Left ventricle myocardium superior (tissue), 1 donor: ENCODE data around the gene CXCR5. TPM values are rescaled to one million over a fixed set of nuclear protein-coding genes. Genes with fewer than 3 reads are reported as not detected.

Source experiments
- ATAC-seq: fragments of 200-7000 bp; cut with Tn5 transposase; one replicate; pipeline ENCODE4 v1.9.1; 2020; ENCODE audit warnings: mild to moderate bottlenecking, moderate library complexity
- DNase-seq: peaks from one replicate; pipeline ENCODE4 v3.0.0-alpha.2; 2020
- intact Hi-C: fragments of 100-400 bp; cut with micrococcal nuclease; formaldehyde crosslinking; loops from one replicate; pipeline ENCODE4 v1.11.0; 2022
- total RNA-seq: library from RNA; stranded (reverse); fragmentation: NEBNext Ultra II Directional; extraction: Animal tissue kit (Norgen Biotek cat#: 25700); gene quantifications from one replicate; pipeline ENCODE4 v1.2.1, GENCODE V29; 2021
- donor health status: DM: no; HTN: yes; CAD: no; lungs with severe emphysema.

Gene CXCR5
- total RNA-seq, 1 donor from 2014 or later = not detected

- intact Hi-C loops = no loop called here
- DNase-seq (no peak), ATAC-seq (no peak)
Measured at GRCh38 chr11:118895093-118896039, 11.7 kb downstream of the CXCR5 start.

DNA sequence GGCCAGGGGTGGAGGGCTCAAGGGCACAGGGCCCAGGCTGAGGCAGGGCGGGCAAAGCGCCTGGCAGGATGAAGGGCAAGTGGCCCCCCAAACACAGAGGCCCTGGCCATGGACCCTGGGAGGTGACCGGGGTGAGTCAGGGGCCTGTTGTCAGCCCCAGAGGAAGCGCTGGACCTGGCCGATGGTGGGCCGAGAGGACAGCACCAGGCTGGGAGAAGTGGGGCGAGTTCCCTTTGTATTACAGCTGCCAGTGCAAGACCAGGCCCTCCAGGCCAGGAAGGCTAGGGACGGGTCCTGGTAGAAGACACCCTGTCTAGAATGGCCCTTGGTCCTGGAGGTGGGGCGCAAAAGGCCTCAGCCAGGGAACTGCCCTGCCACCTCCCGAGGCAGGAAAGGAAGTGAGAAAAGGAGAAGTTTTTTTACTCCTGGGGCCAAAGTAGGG lies 12.8 kb downstream of the CXCR5 start:
- DNase-seq (no peak), ATAC-seq (no peak)
- intact Hi-C loops = no loop called here

- DNase-seq (no peak), ATAC-seq (no peak)
- intact Hi-C loops = no loop called here
Measured at GRCh38 chr11:118896921-118897591, 13.4 kb downstream of the CXCR5 start.

DNA sequence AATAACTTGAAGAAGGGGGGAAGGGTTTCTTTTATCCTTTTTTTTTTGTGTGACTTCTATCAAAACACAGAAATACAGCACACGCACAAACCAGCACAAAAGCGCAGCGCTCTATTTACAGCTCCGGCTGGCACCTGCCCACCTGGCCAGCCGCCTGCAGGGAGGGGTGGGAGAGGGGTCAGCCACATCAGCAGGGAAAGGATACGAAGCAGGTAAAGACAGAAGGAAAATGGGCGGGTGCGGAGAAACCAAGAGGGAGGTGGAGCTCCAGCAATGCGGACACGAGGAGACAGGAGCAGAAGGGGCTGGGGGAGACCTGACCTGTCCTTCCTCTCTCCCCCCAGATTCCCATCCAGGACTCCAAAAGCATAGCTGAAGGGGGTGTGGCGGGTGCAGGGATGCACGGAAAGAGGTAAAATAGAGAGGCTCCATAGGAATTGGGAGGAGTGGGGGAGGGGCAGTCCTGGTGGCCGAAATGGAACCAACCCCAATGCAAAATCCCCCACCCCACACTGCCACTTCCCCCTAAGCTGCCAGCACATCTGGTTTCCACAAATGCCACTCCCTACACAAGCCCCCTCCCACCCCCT lies 14.1 kb downstream of the CXCR5 start:
- intact Hi-C loops = no loop called here
- DNase-seq = no peak
- ATAC-seq = no peak

GRCh38 chr11:118898400-118899295 lies 15.0 kb downstream of the CXCR5 start:
- no peak for DNase-seq
- intact Hi-C loops = no loop called here
- ATAC-seq = no peak

DNA sequence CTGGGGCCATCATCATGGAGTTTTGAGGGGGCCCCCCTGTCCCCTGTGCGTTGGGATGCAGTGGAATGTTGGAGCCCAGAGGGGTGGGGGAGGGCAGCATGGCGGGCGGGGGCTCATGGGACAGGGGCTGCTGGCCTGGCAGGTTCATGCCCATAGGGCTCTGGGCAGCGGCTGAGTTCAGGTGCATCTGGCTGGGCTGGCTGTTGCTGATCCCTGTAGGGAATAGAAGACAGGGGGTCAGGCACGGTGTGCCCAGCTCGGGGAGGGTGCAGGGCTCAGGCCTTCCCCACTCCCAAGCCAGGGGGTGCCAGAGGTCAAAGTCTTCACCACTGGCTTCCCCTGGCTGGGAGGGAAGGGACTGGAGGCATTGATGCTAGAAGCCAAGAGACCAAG lies 15.6 kb downstream of the CXCR5 start:
- ATAC-seq = no peak
- no peak for DNase-seq
- intact Hi-C loops = no loop called here

GRCh38 chr11:118899706-118900360 lies 16.1 kb downstream of the CXCR5 start:
- ATAC-seq (no peak), DNase-seq (no peak)
- intact Hi-C loops = no loop called here

GRCh38 chr11:118900535-118901384 lies 17.1 kb downstream of the CXCR5 start:
- intact Hi-C loops = no loop called here
- no peak for ATAC-seq
- DNase-seq = no peak

DNA sequence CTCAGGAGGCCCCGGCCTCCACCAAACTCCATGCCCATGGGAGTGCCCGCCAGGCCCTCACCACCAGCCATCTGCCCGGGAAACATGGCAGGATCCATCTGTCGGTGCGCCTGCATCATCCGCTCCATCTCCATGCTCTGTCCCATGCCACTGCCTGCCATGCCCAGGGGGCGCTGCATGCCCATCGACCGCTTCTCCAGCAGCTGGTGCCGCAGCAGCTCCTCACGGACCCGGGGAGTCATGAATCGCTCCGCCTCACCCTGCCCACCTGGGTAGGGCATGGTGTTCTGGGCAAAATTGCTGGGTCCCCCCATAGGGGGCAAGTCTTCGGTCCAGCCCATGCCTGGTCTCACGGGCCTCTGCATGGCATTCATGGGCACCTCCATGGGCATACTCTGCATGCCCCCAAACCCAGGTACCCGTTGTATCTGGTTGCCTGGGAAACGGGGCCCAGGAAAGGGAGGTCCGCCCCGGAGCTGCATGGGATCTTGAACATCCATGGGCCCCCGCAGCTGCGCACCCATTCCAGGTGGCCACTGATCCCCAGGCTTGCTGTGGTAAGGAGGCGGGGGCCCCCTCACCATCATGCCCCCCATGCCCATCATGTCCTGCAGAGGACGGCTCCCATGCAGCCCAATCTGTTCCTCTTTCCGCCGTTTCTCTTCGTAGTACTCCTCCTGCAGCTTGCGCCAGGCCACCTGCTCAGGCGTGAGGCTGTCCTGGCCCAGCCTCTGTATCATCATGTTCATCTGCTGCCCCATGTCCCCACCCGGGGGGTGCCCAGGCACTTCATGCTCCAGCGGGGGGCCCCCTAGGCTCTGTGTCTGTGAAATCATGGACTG lies 18.0 kb downstream of the CXCR5 start:
- intact Hi-C loops = no loop called here
- ATAC-seq = no peak
- no peak for DNase-seq

GRCh38 chr11:118902336-118903203 lies 18.9 kb downstream of the CXCR5 start:
- intact Hi-C loops = no loop called here
- ATAC-seq = no peak
- peak; percentile 9 for DNase-seq

- ATAC-seq (no peak), DNase-seq (peak; percentile 28)
- intact Hi-C loops = no loop called here
Measured at GRCh38 chr11:118903204-118904015, 19.7 kb downstream of the CXCR5 start.

- intact Hi-C loops = no loop called here
- DNase-seq (peak; percentile 87), ATAC-seq (peak; percentile 51)
Measured at GRCh38 chr11:118907051-118908042, 23.7 kb downstream of the CXCR5 start.

- intact Hi-C loops = no loop called here
- peak; percentile 33 for DNase-seq
- ATAC-seq = no peak
Measured at GRCh38 chr11:118908264-118908663, 24.6 kb downstream of the CXCR5 start.
